ENCODE measurements around the gene NEGR1. TPM values are rescaled to one million over a fixed set of nuclear protein-coding genes. Genes with fewer than 3 reads are reported as not detected.

NEGR1 gene
- total and polyA plus RNA-seq, 7 experiments from 2014 or later, result 0.08 to 1.2 TPM; not detected in 5

- no peaks in the 10 kb centered on the region for H3K27me3 ChIP-seq (ENCODE audit: control insufficient read depth in 2 of 2, insufficient read depth in 2 of 2, low read length in 2 of 2)
- Mint-ChIP-seq H3K9me3 (peaks cover 0 to 5% (median 0%) of the 10 kb centered on the region in 11 donors), H3K4me1 (no peaks in the 10 kb centered on the region), H3K36me3 (no peaks in the 10 kb centered on the region), H3K4me3 (no peak overlapping the region), H3K27ac (no peak overlapping the region), H3K27me3 (no peaks in the 10 kb centered on the region)
- ChIA-PET POLR2A (no interaction called here), CTCF (no interaction called here)
- no peak overlapping the region for H3K27ac ChIP-seq (ENCODE audit: low read depth, low read length)
- DNase-seq (no peak), ATAC-seq (no peak)
- H3K9me3 ChIP-seq (ENCODE audit: control insufficient read depth in 2 of 3, low read length in 3 of 3), result no peaks in the 10 kb centered on the region
- H3K4me1 ChIP-seq (ENCODE audit: control insufficient read depth in 2 of 2, insufficient read depth in 2 of 2, low read length in 2 of 2), result no peaks in the 10 kb centered on the region
- no peak overlapping the region for H3K4me3 ChIP-seq (ENCODE audit: low read length)
- intact Hi-C loops (cut with micrococcal nuclease), result no loop called here
- H3K36me3 ChIP-seq (ENCODE audit: control insufficient read depth in 2 of 3, insufficient read depth in 3 of 3, low read length in 3 of 3), result no peaks in the 10 kb centered on the region
These were observed 431.8 kb downstream of the NEGR1 start for GRCh38 chr1:71850515-71850914.

GRCh38 chr1:71843012-71843411, 439.3 kb downstream of the NEGR1 start:
- H3K27me3 ChIP-seq (ENCODE audit: control insufficient read depth in 2 of 2, insufficient read depth in 2 of 2, low read length in 2 of 2), result no peaks in the 10 kb centered on the region
- H3K9me3 ChIP-seq (ENCODE audit: control insufficient read depth in 2 of 3, low read length in 3 of 3), result no peaks in the 10 kb centered on the region
- no peak for ATAC-seq
- Mint-ChIP-seq H3K4me3 (no peak overlapping the region), H3K27ac (no peak overlapping the region), H3K9me3 (peaks cover 0 to 4% (median 0%) of the 10 kb centered on the region in 11 donors), H3K36me3 (no peaks in the 10 kb centered on the region), H3K27me3 (no peaks in the 10 kb centered on the region), H3K4me1 (no peaks in the 10 kb centered on the region)
- ChIA-PET POLR2A (no interaction called here), CTCF (no interaction called here)
- no peaks in the 10 kb centered on the region for H3K4me1 ChIP-seq (ENCODE audit: control insufficient read depth in 2 of 2, insufficient read depth in 2 of 2, low read length in 2 of 2)
- H3K36me3 ChIP-seq (ENCODE audit: control insufficient read depth in 2 of 3, insufficient read depth in 3 of 3, low read length in 3 of 3), result no peaks in the 10 kb centered on the region
- H3K4me3 ChIP-seq (ENCODE audit: low read length), result no peak overlapping the region
- intact Hi-C loops (cut with micrococcal nuclease), result no loop called here
- no peak for DNase-seq
- no peak overlapping the region for H3K27ac ChIP-seq (ENCODE audit: low read depth, low read length)

GRCh38 chr1:71839876-71840275, 442.5 kb downstream of the NEGR1 start:
- Mint-ChIP-seq H3K27ac (no peak overlapping the region), H3K4me1 (no peaks in the 10 kb centered on the region), H3K27me3 (no peaks in the 10 kb centered on the region), H3K9me3 (peaks cover 0 to 4% (median 0%) of the 10 kb centered on the region in 11 donors), H3K36me3 (no peaks in the 10 kb centered on the region), H3K4me3 (no peak overlapping the region)
- ATAC-seq (no peak), DNase-seq (no peak)
- intact Hi-C loops (cut with micrococcal nuclease), result no loop called here
- H3K9me3 ChIP-seq (ENCODE audit: control insufficient read depth in 2 of 3, low read length in 3 of 3), result no peaks in the 10 kb centered on the region
- H3K27ac ChIP-seq (ENCODE audit: low read depth, low read length), result no peak overlapping the region
- H3K27me3 ChIP-seq (ENCODE audit: control insufficient read depth in 2 of 2, insufficient read depth in 2 of 2, low read length in 2 of 2), result no peaks in the 10 kb centered on the region
- no peak overlapping the region for H3K4me3 ChIP-seq (ENCODE audit: low read length)
- no peaks in the 10 kb centered on the region for H3K4me1 ChIP-seq (ENCODE audit: control insufficient read depth in 2 of 2, insufficient read depth in 2 of 2, low read length in 2 of 2)
- POLR2A ChIA-PET, result no interaction called here
- CTCF ChIA-PET, result no interaction called here
- H3K36me3 ChIP-seq (ENCODE audit: control insufficient read depth in 2 of 3, insufficient read depth in 3 of 3, low read length in 3 of 3), result no peaks in the 10 kb centered on the region

GRCh38 chr1:71836904-71837303, 445.4 kb downstream of the NEGR1 start:
- no peak for DNase-seq
- Histone ChIP-seq H3K9me3 (ENCODE audit: control insufficient read depth in 2 of 3, low read length in 3 of 3) (no peaks in the 10 kb centered on the region), H3K36me3 (ENCODE audit: control insufficient read depth in 2 of 3, insufficient read depth in 3 of 3, low read length in 3 of 3) (no peaks in the 10 kb centered on the region), H3K4me1 (ENCODE audit: control insufficient read depth in 2 of 2, insufficient read depth in 2 of 2, low read length in 2 of 2) (no peaks in the 10 kb centered on the region), H3K27ac (ENCODE audit: low read depth, low read length) (no peak overlapping the region), H3K27me3 (ENCODE audit: control insufficient read depth in 2 of 2, insufficient read depth in 2 of 2, low read length in 2 of 2) (no peaks in the 10 kb centered on the region), H3K4me3 (ENCODE audit: low read length) (no peak overlapping the region)
- H3K4me3 Mint-ChIP-seq, result no peak overlapping the region
- POLR2A ChIA-PET, result no interaction called here
- no peak overlapping the region for H3K27ac Mint-ChIP-seq
- no peaks in the 10 kb centered on the region for H3K27me3 Mint-ChIP-seq
- peaks cover 0 to 4% (median 0%) of the 10 kb centered on the region in 11 donors for H3K9me3 Mint-ChIP-seq
- intact Hi-C loops (cut with micrococcal nuclease), result no loop called here
- CTCF ChIA-PET, result no interaction called here
- H3K4me1 Mint-ChIP-seq, result no peaks in the 10 kb centered on the region
- no peak for ATAC-seq
- no peaks in the 10 kb centered on the region for H3K36me3 Mint-ChIP-seq

- intact Hi-C loops (cut with micrococcal nuclease), result no loop called here
- H3K9me3 Mint-ChIP-seq, result peaks cover 0 to 5% (median 0%) of the 10 kb centered on the region in 11 donors
- H3K36me3 Mint-ChIP-seq, result no peaks in the 10 kb centered on the region
These were observed 446.9 kb downstream of the NEGR1 start for GRCh38 chr1:71835442-71835813.

GRCh38 chr1:71834601-71835441, 447.5 kb downstream of the NEGR1 start:
- H3K36me3 Mint-ChIP-seq, result no peaks in the 10 kb centered on the region
- no peak overlapping the region for H3K4me3 Mint-ChIP-seq
- ATAC-seq (no peak), DNase-seq (no peak)
- no peaks in the 10 kb centered on the region for H3K27me3 ChIP-seq (ENCODE audit: control insufficient read depth in 2 of 2, insufficient read depth in 2 of 2, low read length in 2 of 2)
- CTCF ChIA-PET, result no interaction called here
- H3K27ac Mint-ChIP-seq, result no peak overlapping the region
- H3K4me1 ChIP-seq (ENCODE audit: control insufficient read depth in 2 of 2, insufficient read depth in 2 of 2, low read length in 2 of 2), result no peaks in the 10 kb centered on the region
- no peak overlapping the region for H3K4me3 ChIP-seq (ENCODE audit: low read length)
- no peaks in the 10 kb centered on the region for H3K4me1 Mint-ChIP-seq
- no peaks in the 10 kb centered on the region for H3K36me3 ChIP-seq (ENCODE audit: control insufficient read depth in 2 of 3, insufficient read depth in 3 of 3, low read length in 3 of 3)
- no peak overlapping the region for H3K27ac ChIP-seq (ENCODE audit: low read depth, low read length)
- POLR2A ChIA-PET, result no interaction called here
- H3K27me3 Mint-ChIP-seq, result no peaks in the 10 kb centered on the region
- intact Hi-C loops (cut with micrococcal nuclease), result no loop called here
- no peaks in the 10 kb centered on the region for H3K9me3 ChIP-seq (ENCODE audit: control insufficient read depth in 2 of 3, low read length in 3 of 3)
- peaks cover 0 to 5% (median 0%) of the 10 kb centered on the region in 11 donors for H3K9me3 Mint-ChIP-seq

More at GRCh38 chr1:71835442-71835813, 446.9 kb downstream of the NEGR1 start:
- Histone ChIP-seq H3K27me3 (ENCODE audit: control insufficient read depth in 2 of 2, insufficient read depth in 2 of 2, low read length in 2 of 2) (no peaks in the 10 kb centered on the region), H3K9me3 (ENCODE audit: control insufficient read depth in 2 of 3, low read length in 3 of 3) (no peaks in the 10 kb centered on the region), H3K4me1 (ENCODE audit: control insufficient read depth in 2 of 2, insufficient read depth in 2 of 2, low read length in 2 of 2) (no peaks in the 10 kb centered on the region), H3K4me3 (ENCODE audit: low read length) (no peak overlapping the region), H3K27ac (ENCODE audit: low read depth, low read length) (no peak overlapping the region), H3K36me3 (ENCODE audit: control insufficient read depth in 2 of 3, insufficient read depth in 3 of 3, low read length in 3 of 3) (no peaks in the 10 kb centered on the region)
- no peak for ATAC-seq
- H3K27me3 Mint-ChIP-seq, result no peaks in the 10 kb centered on the region
- no peak overlapping the region for H3K27ac Mint-ChIP-seq
- no peak for DNase-seq
- no peaks in the 10 kb centered on the region for H3K4me1 Mint-ChIP-seq
- H3K4me3 Mint-ChIP-seq, result no peak overlapping the region
- ChIA-PET POLR2A (no interaction called here), CTCF (no interaction called here)

GRCh38 chr1:71831646-71832045, 450.7 kb downstream of the NEGR1 start:
- Mint-ChIP-seq H3K4me1 (no peaks in the 10 kb centered on the region), H3K4me3 (no peak overlapping the region), H3K27ac (no peak overlapping the region), H3K36me3 (no peaks in the 10 kb centered on the region), H3K27me3 (no peaks in the 10 kb centered on the region), H3K9me3 (peaks cover 0 to 13% (median 0%) of the 10 kb centered on the region in 11 donors)
- no peak overlapping the region for H3K4me3 ChIP-seq (ENCODE audit: low read length)
- POLR2A ChIA-PET, result no interaction called here
- ATAC-seq (no peak), DNase-seq (no peak)
- no peak overlapping the region for H3K27ac ChIP-seq (ENCODE audit: low read depth, low read length)
- no peaks in the 10 kb centered on the region for H3K9me3 ChIP-seq (ENCODE audit: control insufficient read depth in 2 of 3, low read length in 3 of 3)
- no peaks in the 10 kb centered on the region for H3K36me3 ChIP-seq (ENCODE audit: control insufficient read depth in 2 of 3, insufficient read depth in 3 of 3, low read length in 3 of 3)
- CTCF ChIA-PET, result no interaction called here
- H3K27me3 ChIP-seq (ENCODE audit: control insufficient read depth in 2 of 2, insufficient read depth in 2 of 2, low read length in 2 of 2), result no peaks in the 10 kb centered on the region
- intact Hi-C loops (cut with micrococcal nuclease), result no loop called here
- no peaks in the 10 kb centered on the region for H3K4me1 ChIP-seq (ENCODE audit: control insufficient read depth in 2 of 2, insufficient read depth in 2 of 2, low read length in 2 of 2)

All from naive thymus-derived CD4-positive, alpha-beta T cell (primary cell).